GM18502 (cell line): ENCODE measurements around the gene PIP5K1C.
"Not testable (repeated sequence)": the region's sequence is repeated elsewhere in the genome, so short reads cannot be mapped to it uniquely, and the experiment has no call there.

ENCODE experiments used
- ATAC-seq: cut with Tn5 transposase; IDR thresholded peaks from one replicate; pipeline ENCODE4 v1.9.1; 2021; ENCODE audit warnings: mild to moderate bottlenecking; ENCODE audit not compliant: unreplicated experiment, poor library complexity

PIP5K1C gene

GRCh38 chr19:3603121-3603811, 97.0 kb downstream of the PIP5K1C start:
- no peak for ATAC-seq

GRCh38 chr19:3601021-3601420, 99.2 kb downstream of the PIP5K1C start:
- no peak for ATAC-seq

GRCh38 chr19:3599776-3600187, 100.5 kb downstream of the PIP5K1C start:
- ATAC-seq = no peak

- no peak for ATAC-seq
Measured at GRCh38 chr19:3595521-3596061, 104.7 kb downstream of the PIP5K1C start.

GRCh38 chr19:3593156-3593555, 107.1 kb downstream of the PIP5K1C start:
- no peak for ATAC-seq

GRCh38 chr19:3591876-3592613, 108.2 kb downstream of the PIP5K1C start:
- no peak for ATAC-seq

GRCh38 chr19:3590991-3591659, 109.1 kb downstream of the PIP5K1C start:
- ATAC-seq = no peak

GRCh38 chr19:3589949-3590348, 110.3 kb downstream of the PIP5K1C start:
- ATAC-seq = no peak

GRCh38 chr19:3589439-3589838, 110.8 kb downstream of the PIP5K1C start:
- no peak for ATAC-seq

GRCh38 chr19:3586707-3587346, 113.4 kb downstream of the PIP5K1C start:
- no peak for ATAC-seq

GRCh38 chr19:3586127-3586626, 114.1 kb downstream of the PIP5K1C start:
- no peak for ATAC-seq

- no peak for ATAC-seq
Measured at GRCh38 chr19:3585301-3586126, 114.8 kb downstream of the PIP5K1C start, which contains the start of gene GIPC3. TSS of gene GIPC3 (plus strand) at chr19:3585478. CDS start at chr19:3585598, 120 bp downstream.

- not testable (repeated sequence) for ATAC-seq
Measured at GRCh38 chr19:3584036-3584802, 116.0 kb downstream of the PIP5K1C start.

- not testable (repeated sequence) for ATAC-seq
Measured at GRCh38 chr19:3581792-3582191, 118.5 kb downstream of the PIP5K1C start.
